A673 (cell line): Measurements from ENCODE around the gene NMB.

Source experiments
- CTCF ChIP-seq: fragments of 300-800, 200-600 bp; sonication (generic); conservative IDR thresholded peaks from 2 replicates; pipeline ENCODE4 v1.5.1; 2017; ENCODE audit warnings: low read depth, mild to moderate bottlenecking, antibody characterized with exemption, low read length, moderate library complexity, mixed read lengths
- EZH2 ChIP-seq: fragments of 200-600 bp; sonication (generic); IDR thresholded peaks from 2 replicates; pipeline ENCODE4 v1.6.1; 2017; ENCODE audit warnings: borderline replicate concordance, low read depth, mild to moderate bottlenecking, mixed read lengths, antibody characterized with exemption, low read length; ENCODE audit not compliant: poor library complexity, severe bottlenecking

DNA sequence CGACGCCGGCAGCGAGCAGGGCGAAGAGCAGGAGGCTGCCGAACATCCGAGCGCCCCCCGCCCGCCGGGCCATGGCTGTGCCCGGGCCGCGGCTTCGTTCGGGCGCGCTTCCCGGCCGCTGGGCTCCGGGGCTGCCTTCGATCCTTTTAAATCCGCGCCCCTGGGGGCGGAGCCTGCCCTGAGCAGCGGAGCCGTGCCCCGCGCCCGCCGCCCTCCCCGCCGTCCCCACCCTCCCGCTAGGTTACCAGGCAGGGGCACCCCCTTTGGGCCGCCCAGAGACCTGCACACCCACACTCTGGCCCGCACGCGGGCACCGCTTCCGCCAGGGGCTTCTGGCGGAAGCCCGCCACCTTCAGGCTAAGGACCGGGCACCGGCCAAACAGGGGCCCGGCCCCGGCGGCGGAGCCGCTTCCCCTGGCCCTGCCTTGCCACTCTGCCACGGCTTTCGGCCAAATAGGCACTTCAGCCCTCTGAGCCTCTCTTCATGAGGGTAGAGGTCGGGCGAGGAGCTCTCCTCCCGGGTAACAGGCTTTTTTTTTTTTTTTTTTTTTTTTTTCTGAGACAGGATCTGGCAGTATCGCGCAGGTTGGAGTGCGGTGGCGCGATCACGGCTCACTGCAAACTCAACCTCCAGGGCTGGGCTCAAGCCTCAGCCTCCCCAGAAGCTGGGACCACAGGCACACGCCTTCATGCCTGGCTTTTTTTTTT is at the start of gene NMB:
- TF ChIP-seq CTCF, result peak; percentile 53
- no peak for TF ChIP-seq EZH2
